ENCODE measurements around the gene KLF11.

DNA sequence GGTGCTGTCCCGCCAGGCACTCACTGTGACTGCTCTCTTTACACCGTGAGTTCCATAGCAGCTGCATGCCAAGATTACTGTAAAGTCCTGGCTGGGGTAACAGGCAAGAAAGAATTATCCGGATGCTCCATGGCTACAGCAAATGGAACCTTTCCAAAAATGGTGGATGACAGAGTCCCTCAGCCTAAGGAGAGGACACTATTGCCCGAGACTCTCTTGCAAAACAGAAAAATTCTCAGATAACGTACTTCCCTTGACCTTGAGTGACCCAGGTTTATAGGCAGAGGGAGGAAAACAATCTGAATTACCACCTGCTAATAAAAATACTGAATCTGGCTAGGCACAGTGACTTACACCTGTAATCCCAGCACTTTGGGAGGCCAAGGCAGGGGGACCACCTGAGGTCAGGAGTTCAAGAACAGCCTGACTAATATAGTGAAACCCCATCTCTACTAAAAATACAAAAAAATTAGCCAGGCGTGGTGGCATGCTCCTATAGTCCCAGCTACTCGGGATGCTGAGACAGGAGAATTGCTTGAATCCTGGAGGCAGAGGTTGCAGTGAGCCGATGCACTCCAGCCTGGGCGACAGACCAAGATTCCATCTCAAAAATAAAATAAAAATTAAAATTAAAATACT lies 32.3 kb downstream of the KLF11 start:
- TF ChIP-seq CTCF (IDR thresholded peaks at IDR 0.05; ENCODE audit: low read length) (no peak), EZH2 (optimal IDR thresholded peaks at IDR 0.05; ENCODE audit: low read depth, low read length) (no peak), EZH2phosphoT487 (IDR thresholded peaks at IDR 0.05; ENCODE audit: low read length) (no peak)

Data from MM.1S (cell line).